Activated naive CD8-positive, alpha-beta T cell treated with anti-CD3 and anti-CD28 coated beads, Interleukin-2, amount 10 ng/mL, durations not matched to agents 7 days and 5 days (primary cell): ENCODE measurements around the gene LONRF2. TPM values are rescaled to one million over a fixed set of nuclear protein-coding genes. Genes with fewer than 3 reads are reported as not detected.

Experiments
- ATAC-seq: fragments of 150-1000 bp; cut with Tn5 transposase; one replicate; pipeline ENCODE4 v1.10.0; 2021; ENCODE audit warnings: low read depth, moderate library complexity
- POLR2A ChIA-PET: fragments of 350-600 bp; sonication (Branson Sonifier 250); formaldehyde crosslinking; loops from one replicate; lab custom pipeline; 2021; ENCODE audit warnings: antibody characterized with exemption; lab: Charles Lee
- DNase-seq: peaks from one replicate; pipeline ENCODE4 v3.0.0; 2021
- H3K27ac Mint-ChIP-seq: one replicate; pipeline ENCODE4 v1.8.0; 2022; ENCODE audit warnings: mild to moderate bottlenecking, mixed read lengths
- H3K27me3 Mint-ChIP-seq: one replicate; pipeline ENCODE4 v1.8.0; 2022; ENCODE audit warnings: mild to moderate bottlenecking, moderate library complexity, mixed read lengths
- H3K36me3 Mint-ChIP-seq: one replicate; pipeline ENCODE4 v1.8.0; 2021; ENCODE audit warnings: mild to moderate bottlenecking, mixed read lengths
- H3K4me1 Mint-ChIP-seq: one replicate; pipeline ENCODE4 v1.8.0; 2021; ENCODE audit warnings: mixed read lengths
- H3K4me3 Mint-ChIP-seq: one replicate; pipeline ENCODE4 v1.8.0; 2022; ENCODE audit warnings: mild to moderate bottlenecking, moderate library complexity, mixed read lengths
- H3K9me3 Mint-ChIP-seq: one replicate; pipeline ENCODE4 v1.8.0; 2021; ENCODE audit warnings: mixed read lengths
- total RNA-seq, 2 experiments: library from RNA; stranded (reverse); gene quantifications; one replicate each; pipeline ENCODE4 v1.2.3, GENCODE V29; 2021

Gene LONRF2
- total RNA-seq, 2 experiments from 2014 or later = 0.08 to 0.09 TPM

DNA sequence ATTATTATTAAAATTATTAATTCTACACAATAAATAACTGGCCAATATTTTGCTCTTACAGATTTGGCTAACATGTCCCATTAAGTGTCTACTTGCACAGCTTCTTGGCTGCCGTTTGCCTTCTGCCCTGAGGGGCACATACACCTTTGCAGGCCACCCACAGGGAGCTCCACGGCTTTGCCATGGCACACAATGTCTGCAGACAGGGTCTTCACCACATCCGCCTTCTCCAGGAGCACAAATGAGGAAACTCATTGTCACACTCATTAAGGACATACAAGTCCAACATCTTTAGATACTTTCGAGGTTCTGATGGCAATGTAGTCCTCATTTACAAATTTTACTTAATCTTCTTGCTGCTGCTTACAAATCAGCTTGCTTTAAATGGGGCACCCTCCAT is 45.6 kb downstream of the LONRF2 start:
- Mint-ChIP-seq H3K9me3 (no peaks in the 10 kb centered on the region), H3K4me3 (no peak overlapping the region), H3K4me1 (peaks cover 16% of the 10 kb centered on the region), H3K27me3 (peaks cover 11% of the 10 kb centered on the region), H3K36me3 (no peaks in the 10 kb centered on the region), H3K27ac (no peak overlapping the region)
- DNase-seq = no peak
- POLR2A ChIA-PET = no interaction called here
- ATAC-seq = no peak

DNA sequence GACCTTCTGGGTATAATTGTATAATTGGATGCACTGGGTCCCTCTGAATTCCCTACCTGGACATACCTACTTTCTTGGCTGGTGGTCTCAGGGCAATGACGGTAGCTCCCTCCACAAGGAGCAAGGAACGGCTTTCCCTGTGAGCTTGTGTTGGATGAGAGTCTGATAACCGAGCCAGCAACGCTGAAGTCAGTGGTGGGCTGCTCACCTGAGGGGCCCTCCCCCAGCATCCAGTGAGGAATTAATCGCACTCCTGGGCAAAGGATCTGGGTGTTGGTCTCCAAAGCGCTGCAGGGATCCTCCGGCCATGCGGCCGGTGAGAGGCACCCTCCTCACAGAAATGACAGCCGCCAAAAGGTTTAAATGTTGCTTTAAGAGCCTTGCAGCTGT is 47.1 kb downstream of the LONRF2 start:
- no peak overlapping the region for H3K4me3 Mint-ChIP-seq
- H3K27ac Mint-ChIP-seq = no peak overlapping the region
- POLR2A ChIA-PET = interaction anchor here (1.0 kb wide), 1 partner anchor 11 kb away, joined by 3 read pairs; no protein-coding TSS in a partner anchor
- H3K36me3 Mint-ChIP-seq = no peaks in the 10 kb centered on the region
- H3K9me3 Mint-ChIP-seq = no peaks in the 10 kb centered on the region
- H3K4me1 Mint-ChIP-seq = peaks cover 14% of the 10 kb centered on the region
- ATAC-seq = no peak
- H3K27me3 Mint-ChIP-seq = peaks cover 5% of the 10 kb centered on the region
- no peak for DNase-seq

DNA sequence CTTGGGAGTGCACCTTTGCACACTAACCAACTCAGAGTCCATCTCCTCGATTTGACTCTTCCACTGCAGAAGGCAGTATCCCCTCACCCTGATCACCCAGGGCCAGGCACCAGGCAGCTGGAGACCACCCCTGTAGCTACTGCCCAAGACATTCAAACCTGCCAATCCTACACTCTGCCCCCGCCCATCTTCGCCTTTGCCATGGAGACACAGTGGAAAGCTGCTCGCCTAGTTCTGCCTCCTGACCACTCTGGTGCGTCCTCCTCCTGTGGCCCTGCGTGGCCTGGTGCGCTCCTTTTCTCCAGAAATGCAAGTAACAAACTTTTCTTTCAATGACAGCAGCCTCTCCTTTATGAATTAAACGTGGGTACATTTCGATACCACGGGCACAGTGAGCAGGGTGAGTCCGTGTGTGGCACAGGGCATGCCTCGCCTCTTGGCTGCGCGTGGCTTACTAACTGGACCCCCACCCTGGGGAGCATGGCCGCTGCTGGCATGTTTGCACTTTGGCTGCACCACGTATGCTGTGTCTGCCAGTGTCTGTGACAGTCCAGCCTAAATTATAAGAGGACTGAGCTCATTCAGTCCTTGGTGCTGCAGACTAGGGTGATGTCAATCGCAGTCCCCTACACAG is 47.6 kb downstream of the LONRF2 start:
- Mint-ChIP-seq H3K4me1 (peaks cover 11% of the 10 kb centered on the region), H3K27me3 (peaks cover 2% of the 10 kb centered on the region), H3K4me3 (no peak overlapping the region), H3K9me3 (no peaks in the 10 kb centered on the region), H3K36me3 (no peaks in the 10 kb centered on the region), H3K27ac (no peak overlapping the region)
- ATAC-seq (no peak), DNase-seq (no peak)
- POLR2A ChIA-PET = interaction anchor here (1.0 kb wide), 1 partner anchor 12 kb away, joined by 3 read pairs; no protein-coding TSS in a partner anchor

DNA sequence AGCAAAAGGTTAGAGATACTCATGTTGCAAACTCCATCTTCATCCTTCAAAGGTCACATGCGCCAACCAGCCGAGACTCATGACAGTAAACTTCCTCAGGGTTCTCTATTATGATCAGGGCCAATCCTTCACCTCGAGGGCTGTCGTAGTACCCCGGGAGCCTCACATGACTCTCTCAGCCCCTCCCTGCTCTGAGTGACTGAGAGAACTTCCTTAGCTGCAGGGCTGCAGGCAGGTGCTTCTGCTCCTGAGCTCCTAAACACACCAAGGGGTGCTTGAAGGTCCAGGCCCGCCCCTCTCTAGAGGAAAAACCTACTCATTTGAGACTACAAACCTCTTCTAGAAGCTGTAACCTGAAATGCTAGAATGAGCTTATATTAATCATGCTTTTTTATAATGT is 48.2 kb downstream of the LONRF2 start:
- Mint-ChIP-seq H3K9me3 (no peaks in the 10 kb centered on the region), H3K27ac (no peak overlapping the region), H3K4me1 (peaks cover 7% of the 10 kb centered on the region), H3K4me3 (no peak overlapping the region), H3K36me3 (no peaks in the 10 kb centered on the region), H3K27me3 (peaks cover 2% of the 10 kb centered on the region)
- POLR2A ChIA-PET = interaction anchor here (1.0 kb wide), 1 partner anchor 12 kb away, joined by 3 read pairs; no protein-coding TSS in a partner anchor
- no peak for ATAC-seq
- DNase-seq = no peak

DNA sequence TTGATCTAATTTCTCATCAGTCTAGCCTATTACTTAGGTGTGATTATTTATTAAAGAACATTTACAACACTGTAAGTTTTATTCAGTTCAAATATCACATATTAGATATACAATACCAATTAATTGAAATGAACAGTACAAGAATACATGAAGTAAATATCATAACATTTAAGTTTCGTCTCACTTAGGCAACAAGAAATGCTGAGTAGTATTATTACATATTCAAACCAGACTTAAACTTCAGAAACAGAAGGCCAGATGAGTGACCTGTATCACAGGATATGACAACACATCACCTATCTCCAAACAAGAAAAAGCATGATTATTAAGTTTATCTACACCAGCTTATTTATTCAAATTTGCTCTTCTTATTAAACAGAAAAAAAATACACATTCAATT is 48.9 kb downstream of the LONRF2 start:
- Mint-ChIP-seq H3K4me3 (no peak overlapping the region), H3K27me3 (peaks cover 2% of the 10 kb centered on the region), H3K9me3 (no peaks in the 10 kb centered on the region), H3K36me3 (no peaks in the 10 kb centered on the region), H3K27ac (no peak overlapping the region), H3K4me1 (peaks cover 4% of the 10 kb centered on the region)
- DNase-seq (no peak), ATAC-seq (no peak)
- POLR2A ChIA-PET = no interaction called here

DNA sequence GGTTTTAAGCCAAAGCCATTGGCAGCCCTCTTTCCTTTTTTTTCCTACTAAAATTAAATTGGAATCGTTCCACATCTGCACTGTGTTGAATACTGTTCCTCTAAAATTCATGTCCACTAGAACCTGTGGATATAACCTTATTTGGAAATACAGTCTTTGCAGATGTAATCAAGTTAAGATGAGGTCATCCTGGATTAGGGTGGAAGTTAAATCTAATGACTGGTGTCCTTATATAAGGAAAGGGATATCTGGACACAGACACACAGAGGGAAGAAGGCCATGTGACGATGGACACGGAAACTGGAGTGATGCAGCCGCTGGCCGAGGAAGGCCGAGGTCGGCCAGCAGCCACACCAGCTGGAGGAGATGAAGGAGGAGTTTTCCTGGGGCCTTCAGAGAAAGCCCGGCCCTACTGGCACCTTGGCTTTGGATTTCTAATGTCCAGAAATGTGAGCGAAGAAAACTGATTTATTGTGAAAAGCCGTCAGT is 49.4 kb downstream of the LONRF2 start:
- Mint-ChIP-seq H3K4me3 (no peak overlapping the region), H3K36me3 (no peaks in the 10 kb centered on the region), H3K9me3 (no peaks in the 10 kb centered on the region), H3K4me1 (peaks cover 4% of the 10 kb centered on the region), H3K27me3 (no peaks in the 10 kb centered on the region), H3K27ac (no peak overlapping the region)
- ATAC-seq (no peak), DNase-seq (no peak)
- POLR2A ChIA-PET = no interaction called here

DNA sequence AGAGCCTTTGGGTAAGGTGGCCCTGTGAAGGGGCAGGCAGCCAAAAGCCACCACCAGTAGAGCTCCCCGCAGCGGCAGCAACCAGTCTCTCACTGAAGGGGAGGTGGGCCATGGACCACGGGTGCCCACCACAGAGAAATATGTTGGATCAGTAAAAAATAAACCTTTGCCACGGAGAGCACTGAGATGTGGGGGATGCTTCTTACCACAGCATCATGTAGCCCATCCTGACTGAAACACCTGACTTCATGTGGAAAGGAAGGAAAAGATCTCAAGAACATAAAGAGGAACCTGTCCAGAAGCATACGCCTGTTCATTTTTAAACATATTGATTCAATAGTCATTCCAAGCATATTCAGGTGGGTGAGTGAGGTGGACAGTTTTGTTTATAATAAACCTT is 51.1 kb downstream of the LONRF2 start:
- DNase-seq (no peak), ATAC-seq (no peak)
- Mint-ChIP-seq H3K4me1 (peaks cover 4% of the 10 kb centered on the region), H3K4me3 (no peak overlapping the region), H3K9me3 (no peaks in the 10 kb centered on the region), H3K27me3 (no peaks in the 10 kb centered on the region), H3K36me3 (no peaks in the 10 kb centered on the region), H3K27ac (no peak overlapping the region)
- POLR2A ChIA-PET = no interaction called here

DNA sequence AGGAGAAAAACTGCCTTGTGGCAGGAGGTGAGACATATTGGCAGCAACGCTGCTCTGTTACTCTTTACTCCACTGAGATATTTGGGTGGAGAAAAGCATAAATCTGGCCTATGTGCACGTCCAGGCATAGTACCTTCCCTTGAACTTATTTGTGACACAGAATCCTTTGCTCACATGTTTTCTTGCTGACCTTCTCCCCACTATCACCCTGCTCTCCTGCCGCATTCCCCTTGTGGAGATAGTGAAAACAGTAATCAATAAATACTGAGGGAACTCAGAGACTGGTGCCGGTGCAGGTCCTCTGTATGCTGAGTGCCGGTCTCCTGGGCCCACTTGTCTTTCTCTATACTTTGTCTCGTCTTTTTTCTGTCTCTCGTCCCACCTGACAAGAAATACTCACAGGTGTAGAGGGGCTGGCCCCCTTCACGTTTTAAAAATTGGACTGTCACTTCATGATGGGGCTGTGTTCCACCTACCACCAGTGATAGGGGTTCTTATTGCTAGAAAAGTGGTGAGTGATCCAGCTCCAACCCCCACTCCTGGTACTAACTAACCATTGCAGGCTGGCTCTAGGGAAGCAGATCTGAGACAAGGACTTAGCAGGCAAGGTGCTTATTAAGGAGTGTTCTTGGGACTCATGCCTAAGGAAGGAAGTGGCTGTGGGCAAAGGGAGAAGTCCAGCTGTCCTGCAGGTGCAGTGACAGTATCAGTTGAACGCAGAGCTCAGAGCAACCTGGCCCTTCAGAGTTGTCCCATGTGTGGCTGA is 51.7 kb downstream of the LONRF2 start:
- H3K4me1 Mint-ChIP-seq = peaks cover 4% of the 10 kb centered on the region
- H3K4me3 Mint-ChIP-seq = no peak overlapping the region
- DNase-seq = no peak
- no peak overlapping the region for H3K27ac Mint-ChIP-seq
- no peak for ATAC-seq
- no peaks in the 10 kb centered on the region for H3K36me3 Mint-ChIP-seq
- H3K9me3 Mint-ChIP-seq = no peaks in the 10 kb centered on the region
- POLR2A ChIA-PET = no interaction called here
- no peaks in the 10 kb centered on the region for H3K27me3 Mint-ChIP-seq

DNA sequence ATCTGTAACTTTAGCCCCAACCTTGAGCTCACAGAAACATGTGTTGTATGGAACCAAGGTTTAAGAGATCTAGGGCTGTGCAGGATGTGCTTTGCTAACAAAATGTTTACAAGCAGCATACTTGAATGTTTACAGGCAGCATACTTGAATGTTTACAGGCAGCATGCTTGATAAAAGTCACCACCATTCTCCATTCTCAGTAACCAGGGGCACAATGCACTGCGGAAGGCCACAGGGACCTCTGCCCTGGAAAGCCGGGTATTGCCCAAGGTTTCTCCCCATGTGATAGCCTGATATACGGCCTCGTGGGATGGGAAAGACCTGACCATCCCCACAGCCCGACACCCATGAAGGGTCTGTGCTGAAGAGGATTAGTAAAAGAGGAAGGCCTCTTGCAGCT is 52.4 kb downstream of the LONRF2 start:
- POLR2A ChIA-PET = no interaction called here
- Mint-ChIP-seq H3K36me3 (no peaks in the 10 kb centered on the region), H3K9me3 (no peaks in the 10 kb centered on the region), H3K27me3 (no peaks in the 10 kb centered on the region), H3K4me3 (no peak overlapping the region), H3K27ac (no peak overlapping the region), H3K4me1 (peaks cover 4% of the 10 kb centered on the region)
- ATAC-seq (no peak), DNase-seq (no peak)

DNA sequence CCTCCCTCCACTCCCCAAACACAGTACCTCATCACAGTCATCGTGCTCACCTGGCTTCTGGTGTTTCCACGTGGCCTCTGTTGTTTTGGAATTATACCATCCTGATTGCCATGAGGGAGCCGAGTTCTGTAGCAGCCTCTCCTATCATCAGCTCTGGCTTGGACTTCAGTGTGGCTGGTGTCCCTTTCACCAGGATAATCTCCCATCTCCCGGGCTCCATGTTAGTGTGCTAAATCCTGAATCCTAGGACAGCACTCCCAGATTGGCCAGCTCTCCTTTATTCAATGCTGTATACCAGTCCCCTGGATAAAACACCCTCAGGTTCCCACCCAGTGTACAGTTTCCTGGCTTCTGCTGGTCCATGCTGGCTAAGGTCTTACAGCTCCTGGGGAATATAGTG is 53.3 kb downstream of the LONRF2 start:
- ATAC-seq (no peak), DNase-seq (no peak)
- Mint-ChIP-seq H3K27me3 (no peaks in the 10 kb centered on the region), H3K36me3 (no peaks in the 10 kb centered on the region), H3K9me3 (no peaks in the 10 kb centered on the region), H3K27ac (no peak overlapping the region), H3K4me1 (peaks cover 3% of the 10 kb centered on the region), H3K4me3 (no peak overlapping the region)
- POLR2A ChIA-PET = no interaction called here

DNA sequence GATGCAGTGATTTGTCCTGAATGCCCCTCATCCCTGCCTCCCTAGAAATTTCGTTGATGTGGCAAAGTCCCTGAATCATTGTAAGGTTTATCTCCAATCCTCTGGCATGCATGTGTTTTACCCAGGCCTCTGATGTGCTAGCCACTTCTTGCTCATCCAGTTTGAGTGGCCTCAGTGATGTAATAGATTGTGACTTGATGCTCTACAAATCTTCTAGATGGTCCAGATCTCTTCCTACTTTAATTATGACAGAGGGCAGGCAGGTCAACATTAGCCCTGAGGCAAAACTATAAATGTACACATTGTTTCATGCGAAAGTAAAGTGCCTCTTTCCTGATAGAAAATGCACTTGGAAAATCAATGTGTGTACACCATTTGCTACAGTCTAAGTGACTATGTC is 54.5 kb downstream of the LONRF2 start:
- peaks cover 2% of the 10 kb centered on the region for H3K4me1 Mint-ChIP-seq
- DNase-seq (no peak), ATAC-seq (no peak)
- no peak overlapping the region for H3K4me3 Mint-ChIP-seq
- POLR2A ChIA-PET = no interaction called here
- H3K27ac Mint-ChIP-seq = no peak overlapping the region
- H3K9me3 Mint-ChIP-seq = no peaks in the 10 kb centered on the region
- no peaks in the 10 kb centered on the region for H3K36me3 Mint-ChIP-seq
- no peaks in the 10 kb centered on the region for H3K27me3 Mint-ChIP-seq

DNA sequence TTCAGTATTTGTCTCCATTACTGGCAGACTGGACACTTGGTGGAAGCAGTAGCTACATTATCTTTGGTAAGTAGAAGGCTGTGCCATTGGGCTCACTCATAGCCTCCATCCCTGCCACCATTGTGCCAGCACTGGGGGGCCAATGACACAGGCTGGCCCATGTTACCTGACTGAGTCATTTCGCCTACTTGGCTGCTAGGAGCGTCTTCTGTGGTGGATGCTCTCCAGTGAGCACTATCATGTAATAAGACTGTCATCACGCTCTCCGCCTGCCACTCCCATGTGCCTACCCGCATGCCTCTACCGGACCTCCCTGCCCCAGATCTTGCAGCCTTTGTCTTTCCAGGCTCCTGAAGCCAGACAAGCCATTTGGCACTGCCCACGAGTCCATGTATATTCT is 56.2 kb downstream of the LONRF2 start:
- Mint-ChIP-seq H3K4me1 (peaks cover 2% of the 10 kb centered on the region), H3K36me3 (no peaks in the 10 kb centered on the region), H3K9me3 (no peaks in the 10 kb centered on the region), H3K27me3 (no peaks in the 10 kb centered on the region), H3K4me3 (no peak overlapping the region), H3K27ac (no peak overlapping the region)
- POLR2A ChIA-PET = interaction anchor here (0.6 kb wide), 1 partner anchor 204 kb away, joined by 4 read pairs; no protein-coding TSS in a partner anchor
- ATAC-seq = no peak
- no peak for DNase-seq

DNA sequence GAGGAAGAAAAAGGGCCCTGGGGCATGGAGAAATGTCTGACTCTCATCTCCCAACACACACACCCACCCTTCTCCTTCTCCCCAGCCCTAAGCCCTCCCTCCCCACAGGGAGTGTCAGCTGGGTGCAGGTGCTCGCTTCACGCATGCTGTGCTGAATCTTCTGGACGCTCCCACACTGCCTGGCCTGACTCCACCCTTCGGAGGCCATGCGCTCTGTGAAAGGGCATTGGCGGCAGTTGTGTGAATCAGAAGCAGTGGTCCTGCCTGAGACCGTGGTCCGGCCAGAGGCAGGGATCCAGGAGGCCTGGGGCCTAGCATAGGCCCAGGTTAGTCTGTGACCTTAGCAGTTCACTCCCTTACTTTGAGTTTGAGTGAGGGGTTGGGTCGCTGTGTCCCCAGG is 57.1 kb downstream of the LONRF2 start:
- ATAC-seq (no peak), DNase-seq (no peak)
- POLR2A ChIA-PET = no interaction called here
- H3K4me1 Mint-ChIP-seq = peaks cover 2% of the 10 kb centered on the region
- no peaks in the 10 kb centered on the region for H3K36me3 Mint-ChIP-seq
- no peaks in the 10 kb centered on the region for H3K27me3 Mint-ChIP-seq
- H3K27ac Mint-ChIP-seq = no peak overlapping the region
- H3K9me3 Mint-ChIP-seq = no peaks in the 10 kb centered on the region
- no peak overlapping the region for H3K4me3 Mint-ChIP-seq

DNA sequence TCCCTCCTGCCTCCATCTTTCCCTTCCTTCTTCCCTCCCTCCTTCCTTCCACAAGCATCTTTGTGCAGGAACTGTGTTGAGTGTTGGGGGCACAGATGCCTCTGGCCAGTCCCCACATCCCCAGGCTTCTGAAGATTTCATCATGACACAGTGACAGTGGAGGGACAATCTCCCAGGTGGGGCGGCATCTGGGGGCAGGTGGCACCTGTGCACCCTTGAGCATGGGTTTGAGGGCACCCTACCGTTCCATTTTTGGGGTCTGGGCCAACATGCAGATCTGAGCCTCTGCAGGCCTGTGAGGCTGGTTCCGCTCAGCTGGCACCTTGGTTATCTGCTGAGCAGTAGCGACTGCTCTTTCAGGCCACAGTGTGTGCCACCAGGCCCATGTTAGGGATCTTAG is 57.6 kb downstream of the LONRF2 start:
- ATAC-seq (no peak), DNase-seq (no peak)
- Mint-ChIP-seq H3K27ac (no peak overlapping the region), H3K36me3 (no peaks in the 10 kb centered on the region), H3K27me3 (no peaks in the 10 kb centered on the region), H3K9me3 (no peaks in the 10 kb centered on the region), H3K4me1 (peaks cover 2% of the 10 kb centered on the region), H3K4me3 (no peak overlapping the region)
- POLR2A ChIA-PET = no interaction called here
